HepG2 (cell line): Measurements from ENCODE around the gene CDK17.

Experiments
- HDAC2 ChIP-seq: sonication (generic); formaldehyde crosslinking; IDR thresholded peaks from 2 replicates; pipeline ENCODE4 v1.4.0; 2020; ENCODE audit warnings: missing genetic modification reagents
- HNF1A ChIP-seq, 2 experiments: sonication (generic) in 1 of 2; formaldehyde crosslinking in 1 of 2; IDR thresholded peaks; 2 replicates each; pipeline versions ENCODE4 v1.4.0 to v1.6.1; 2016 to 2020; ENCODE audit warnings: borderline replicate concordance in 1 of 2, low read depth in 1 of 2, mild to moderate bottlenecking in 1 of 2, missing genetic modification reagents in 1 of 2
- SP4 ChIP-seq: sonication (generic); formaldehyde crosslinking; IDR thresholded peaks from 2 replicates; pipeline ENCODE4 v1.8.1; 2023; ENCODE audit warnings: mild to moderate bottlenecking, missing genetic modification reagents
- TCF7 ChIP-seq: sonication (generic); IDR thresholded peaks from 2 replicates; pipeline ENCODE4 v1.6.1; 2016; ENCODE audit warnings: antibody characterized with exemption, low read depth
- ZEB1 ChIP-seq: IDR thresholded peaks from 2 replicates; pipeline ENCODE4 v1.6.1; 2012; ENCODE audit warnings: mild to moderate bottlenecking, low read depth, inconsistent platforms; ENCODE audit not compliant: insufficient replicate concordance
- ZNF879 ChIP-seq: sonication (generic); formaldehyde crosslinking; IDR thresholded peaks from 2 replicates; pipeline ENCODE4 v1.8.1; 2023; ENCODE audit warnings: missing genetic modification reagents

- no peak for TF ChIP-seq ZNF879
- no peak for TF ChIP-seq TCF7
- no peak for TF ChIP-seq HNF1A (IDR thresholded peaks at IDR 0.05; ENCODE audit: low read depth)
- TF ChIP-seq HNF1A (CRISPR knock-in tag; IDR thresholded peaks at IDR 0.05; ENCODE audit: borderline replicate concordance): no peak
- no peak for TF ChIP-seq HDAC2 (CRISPR knock-in tag)
- TF ChIP-seq SP4 (CRISPR knock-in tag): no peak
- no peak for TF ChIP-seq ZEB1
Observed at GRCh38 chr12:96326628-96327227, 73.5 kb downstream of the CDK17 start.
